GM13977 (cell line): Measurements from ENCODE around the gene CT47C1.

Experiments used
- DNase-seq: peaks from one replicate; pipeline ENCODE4 v3.0.0; 2012; ENCODE audit warnings: low spot score
- in situ Hi-C: fragments of 300-500 bp; cut with MboI; formaldehyde crosslinking; loops from one replicate; pipeline ENCODE4 v1.12.0; 2022; ENCODE audit warnings: low sequenced_read_pairs, low pct_unique_long_range_greater_than_20kb, mixed read lengths, inconsistent platforms; ENCODE audit not compliant: unreplicated experiment
- TF ChIP-seq, protein P1 (sequence below): IDR thresholded peaks from 2 replicates; pipeline ENCODE4 v1.5.1; 2012; ENCODE audit warnings: mild to moderate bottlenecking, control low read depth; ENCODE audit not compliant: insufficient read depth; ENCODE audit errors: extremely low read depth, missing control alignments

The CT47C1 gene

DNA sequence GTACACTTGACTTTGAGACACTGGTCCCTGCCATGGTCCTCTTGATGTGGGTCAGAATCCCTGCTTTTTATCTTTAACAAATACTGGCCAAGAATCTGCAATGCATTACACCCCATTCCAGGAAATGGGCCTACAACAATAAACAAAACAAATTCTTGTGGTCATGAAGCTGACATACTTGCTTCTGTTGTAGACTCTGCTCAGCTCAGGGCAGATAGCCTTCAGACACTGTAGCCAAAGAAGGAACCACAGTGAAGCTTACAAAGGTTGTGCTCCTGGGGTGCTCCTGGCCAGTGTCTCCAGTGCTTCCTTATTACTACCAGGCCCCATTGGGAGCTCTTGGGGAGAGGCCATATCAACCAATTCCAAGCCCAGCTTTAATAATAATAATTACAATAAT lies 33.0 kb downstream of the CT47C1 start:
- in situ Hi-C loops, result no loop called here
- no peak for DNase-seq
- TF ChIP-seq, protein P1, sequence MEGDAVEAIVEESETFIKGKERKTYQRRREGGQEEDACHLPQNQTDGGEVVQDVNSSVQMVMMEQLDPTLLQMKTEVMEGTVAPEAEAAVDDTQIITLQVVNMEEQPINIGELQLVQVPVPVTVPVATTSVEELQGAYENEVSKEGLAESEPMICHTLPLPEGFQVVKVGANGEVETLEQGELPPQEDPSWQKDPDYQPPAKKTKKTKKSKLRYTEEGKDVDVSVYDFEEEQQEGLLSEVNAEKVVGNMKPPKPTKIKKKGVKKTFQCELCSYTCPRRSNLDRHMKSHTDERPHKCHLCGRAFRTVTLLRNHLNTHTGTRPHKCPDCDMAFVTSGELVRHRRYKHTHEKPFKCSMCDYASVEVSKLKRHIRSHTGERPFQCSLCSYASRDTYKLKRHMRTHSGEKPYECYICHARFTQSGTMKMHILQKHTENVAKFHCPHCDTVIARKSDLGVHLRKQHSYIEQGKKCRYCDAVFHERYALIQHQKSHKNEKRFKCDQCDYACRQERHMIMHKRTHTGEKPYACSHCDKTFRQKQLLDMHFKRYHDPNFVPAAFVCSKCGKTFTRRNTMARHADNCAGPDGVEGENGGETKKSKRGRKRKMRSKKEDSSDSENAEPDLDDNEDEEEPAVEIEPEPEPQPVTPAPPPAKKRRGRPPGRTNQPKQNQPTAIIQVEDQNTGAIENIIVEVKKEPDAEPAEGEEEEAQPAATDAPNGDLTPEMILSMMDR, result no peak

DNA sequence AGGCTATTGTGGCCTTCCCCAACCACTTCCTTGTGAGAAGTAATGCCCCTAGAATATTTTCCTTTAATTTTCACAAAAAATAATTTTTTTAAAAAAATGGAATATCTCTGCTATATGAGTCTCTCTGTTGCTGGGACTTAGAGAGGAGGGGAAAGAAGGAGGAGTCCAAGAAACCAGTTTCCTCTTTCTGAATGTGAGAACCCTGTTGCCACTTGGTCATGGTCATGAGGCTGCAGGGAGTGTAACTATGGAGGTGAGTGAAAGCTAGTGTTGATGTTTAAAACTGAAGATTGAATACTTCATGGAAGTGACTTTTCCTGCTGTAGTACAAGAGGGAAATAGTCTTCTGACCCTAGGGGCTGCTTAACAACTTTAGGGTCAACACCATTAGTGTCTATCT lies 34.4 kb downstream of the CT47C1 start:
- TF ChIP-seq, protein P1, result no peak
- in situ Hi-C loops, result no loop called here
- DNase-seq, result no peak

DNA sequence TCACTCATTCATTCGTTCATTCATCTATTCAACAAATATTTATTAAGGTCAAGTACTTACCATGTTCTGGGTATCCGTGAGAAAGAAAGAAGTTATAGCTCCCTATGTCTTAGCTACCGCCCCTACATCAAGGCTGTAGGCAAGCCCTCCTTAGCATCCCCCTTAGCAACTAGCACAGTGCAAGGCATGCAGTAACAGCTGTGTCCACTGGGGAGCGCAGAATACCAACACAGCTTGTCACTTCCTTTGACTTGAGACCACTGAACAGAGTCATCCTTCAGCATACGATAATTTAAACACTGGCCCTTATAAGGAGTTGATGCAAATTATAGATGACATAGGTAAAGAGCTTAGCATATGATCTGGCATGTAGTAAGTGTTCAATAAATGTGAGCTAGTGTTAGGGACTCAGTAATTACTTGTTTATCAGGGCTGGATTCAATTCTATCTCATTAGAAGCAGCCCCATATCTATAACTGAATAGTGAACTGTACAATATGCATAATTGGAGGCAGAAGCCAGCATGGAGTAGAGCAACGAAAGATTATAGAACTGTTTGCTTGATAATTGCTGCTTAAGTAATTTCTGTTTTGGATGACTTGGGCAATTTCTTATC lies 46.1 kb downstream of the CT47C1 start:
- in situ Hi-C loops, result no loop called here
- peak; percentile 48 for DNase-seq
- TF ChIP-seq, protein P1, result peak; percentile 84

DNA sequence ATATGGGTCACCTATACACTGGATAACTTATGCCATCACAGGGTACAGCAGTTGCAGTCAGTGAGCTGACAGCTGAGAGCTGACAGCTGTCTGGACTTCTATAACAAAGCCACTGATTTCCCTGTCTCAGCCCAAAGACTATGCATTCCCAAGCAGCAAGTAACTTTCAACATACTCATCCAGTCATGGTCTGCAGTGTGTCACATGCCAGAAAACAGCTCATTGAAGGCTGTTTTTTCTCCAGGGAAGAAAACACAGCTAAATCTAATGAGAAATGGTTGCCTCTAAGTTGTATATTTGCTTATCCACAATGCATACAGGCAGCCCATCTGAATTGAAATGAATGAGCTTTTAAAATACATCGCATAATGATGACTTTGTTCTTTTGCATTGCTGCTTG lies 48.5 kb downstream of the CT47C1 start:
- in situ Hi-C loops, result no loop called here
- TF ChIP-seq, protein P1, result no peak
- DNase-seq, result no peak
